Measurements from ENCODE around the gene RSAD2. TPM values are rescaled to one million over a fixed set of nuclear protein-coding genes. Genes with fewer than 3 reads are reported as not detected.
"Not testable (repeated sequence)": the region's sequence is repeated elsewhere in the genome, so short reads cannot be mapped to it uniquely, and the experiment has no call there.

Gene RSAD2
- total RNA-seq, 3 donors from 2014 or later: 8.9 to 35.0 (median 12.0) TPM

- intact Hi-C loops (cut with DNase I, micrococcal nuclease): no loop called here
- TF ChIP-seq CTCF (IDR thresholded peaks at IDR 0.05): no peak
- no peak for ATAC-seq
- H3K36me3 ChIP-seq (ENCODE audit: low read depth): no peaks in the 10 kb centered on the region
- H3K9me3 ChIP-seq: no peaks in the 10 kb centered on the region
- H3K4me1 ChIP-seq (ENCODE audit: low read depth): no peaks in the 10 kb centered on the region
- DNase-seq: no peak
- no peak overlapping the region for H3K4me3 ChIP-seq
Measured at GRCh38 chr2:6932828-6933227, 55.3 kb downstream of the RSAD2 start.

GRCh38 chr2:6933911-6934310 is 56.3 kb downstream of the RSAD2 start:
- H3K4me3 ChIP-seq: no peak overlapping the region
- ATAC-seq (no peak), DNase-seq (no peak)
- TF ChIP-seq CTCF (IDR thresholded peaks at IDR 0.05): no peak
- intact Hi-C loops (cut with DNase I, micrococcal nuclease): no loop called here
- H3K9me3 ChIP-seq: no peaks in the 10 kb centered on the region
- H3K36me3 ChIP-seq (ENCODE audit: low read depth): no peaks in the 10 kb centered on the region
- no peaks in the 10 kb centered on the region for H3K4me1 ChIP-seq (ENCODE audit: low read depth)

- no peaks in the 10 kb centered on the region for H3K36me3 ChIP-seq (ENCODE audit: low read depth)
- H3K9me3 ChIP-seq: no peaks in the 10 kb centered on the region
- DNase-seq (no peak), ATAC-seq (no peak)
- TF ChIP-seq CTCF (IDR thresholded peaks at IDR 0.05): no peak
- H3K4me1 ChIP-seq (ENCODE audit: low read depth): no peaks in the 10 kb centered on the region
- no peak overlapping the region for H3K4me3 ChIP-seq
- intact Hi-C loops (cut with DNase I, micrococcal nuclease): no loop called here
Measured at GRCh38 chr2:6934345-6934744, 56.8 kb downstream of the RSAD2 start.

GRCh38 chr2:6934758-6935651 is 57.4 kb downstream of the RSAD2 start:
- Histone ChIP-seq H3K4me3 (no peak overlapping the region), H3K36me3 (ENCODE audit: low read depth) (no peaks in the 10 kb centered on the region), H3K4me1 (ENCODE audit: low read depth) (no peaks in the 10 kb centered on the region), H3K9me3 (no peaks in the 10 kb centered on the region)
- intact Hi-C loops (cut with DNase I, micrococcal nuclease): no loop called here
- no peak for TF ChIP-seq CTCF (IDR thresholded peaks at IDR 0.05)
- DNase-seq (no peak), ATAC-seq (no peak)

GRCh38 chr2:6935652-6936020 is 58.1 kb downstream of the RSAD2 start:
- ATAC-seq; H3K36me3 ChIP-seq (ENCODE audit: low read depth); H3K9me3 ChIP-seq; H3K4me3 ChIP-seq; H3K4me1 ChIP-seq (ENCODE audit: low read depth); intact Hi-C loops (cut with DNase I, micrococcal nuclease); DNase-seq: not testable (repeated sequence)

- TF ChIP-seq CTCF (IDR thresholded peaks at IDR 0.05): no peak
- no peaks in the 10 kb centered on the region for H3K9me3 ChIP-seq
- H3K36me3 ChIP-seq (ENCODE audit: low read depth): no peaks in the 10 kb centered on the region
- DNase-seq (no peak), ATAC-seq (no peak)
- H3K4me1 ChIP-seq (ENCODE audit: low read depth): no peaks in the 10 kb centered on the region
- intact Hi-C loops (cut with DNase I, micrococcal nuclease): no loop called here
- no peak overlapping the region for H3K4me3 ChIP-seq
Measured at GRCh38 chr2:6937157-6937556, 59.6 kb downstream of the RSAD2 start.
